ENCODE data around the gene KLRC3.
"Not testable (repeated sequence)": the region's sequence is repeated elsewhere in the genome, so short reads cannot be mapped to it uniquely, and the experiment has no call there.

The KLRC3 gene

GRCh38 chr12:10368206-10369171 lies 51.9 kb downstream of the KLRC3 start:
- DNase-seq = no peak

- DNase-seq = not testable (repeated sequence)
Measured at GRCh38 chr12:10367714-10368113, 52.7 kb downstream of the KLRC3 start.

GRCh38 chr12:10366875-10367274 lies 53.5 kb downstream of the KLRC3 start:
- no peak for DNase-seq

GRCh38 chr12:10365696-10366405 lies 54.5 kb downstream of the KLRC3 start:
- DNase-seq = peak; percentile 9

- DNase-seq = peak; percentile 23
Measured at GRCh38 chr12:10364815-10365622, 55.4 kb downstream of the KLRC3 start.

GRCh38 chr12:10363914-10364814 lies 56.2 kb downstream of the KLRC3 start:
- DNase-seq = peak; percentile 46

GRCh38 chr12:10363658-10363913 lies 56.8 kb downstream of the KLRC3 start:
- no peak for DNase-seq

- no peak for DNase-seq
Measured at GRCh38 chr12:10362828-10363657, 57.4 kb downstream of the KLRC3 start.

- peak; percentile 0 for DNase-seq
Measured at GRCh38 chr12:10362325-10362724, 58.1 kb downstream of the KLRC3 start.

Measured in KG1 (cell line).